ENCODE results near the gene CELF6.

DNA sequence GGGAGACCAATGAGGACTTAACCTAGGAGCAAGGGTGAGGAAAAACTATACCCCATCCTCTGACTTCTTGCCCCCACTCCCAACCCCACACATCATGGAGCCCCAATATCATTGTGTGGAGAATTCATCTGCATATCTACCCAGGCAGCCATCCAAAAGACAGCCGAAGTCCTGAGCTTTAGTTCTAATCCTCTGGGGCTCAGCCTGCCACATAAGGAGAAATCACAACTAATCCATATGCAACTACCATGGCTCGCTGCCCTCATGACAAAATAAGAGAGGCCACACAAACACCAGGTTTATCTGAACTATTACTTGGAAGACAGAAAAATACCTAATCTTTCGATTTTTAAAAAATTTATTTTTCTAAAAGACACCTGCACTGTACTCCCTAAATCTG is 38.2 kb upstream of the CELF6 start:
- TF ChIP-seq EZH2 (IDR thresholded peaks at IDR 0.05) (no peak), POLR2AphosphoS5 (IDR thresholded peaks at IDR 0.05; ENCODE audit: borderline replicate concordance, low read depth, low read length) (no peak), FOXP2 (optimal IDR thresholded peaks at IDR 0.05; ENCODE audit: control extremely low read depth, extremely low read length, insufficient read depth) (no peak)
